ENCODE data around the gene CPNE4. TPM values are rescaled to one million over a fixed set of nuclear protein-coding genes. Genes with fewer than 3 reads are reported as not detected.

CPNE4 gene
- total and polyA plus RNA-seq, 7 experiments from 2014 or later: not detected

DNA sequence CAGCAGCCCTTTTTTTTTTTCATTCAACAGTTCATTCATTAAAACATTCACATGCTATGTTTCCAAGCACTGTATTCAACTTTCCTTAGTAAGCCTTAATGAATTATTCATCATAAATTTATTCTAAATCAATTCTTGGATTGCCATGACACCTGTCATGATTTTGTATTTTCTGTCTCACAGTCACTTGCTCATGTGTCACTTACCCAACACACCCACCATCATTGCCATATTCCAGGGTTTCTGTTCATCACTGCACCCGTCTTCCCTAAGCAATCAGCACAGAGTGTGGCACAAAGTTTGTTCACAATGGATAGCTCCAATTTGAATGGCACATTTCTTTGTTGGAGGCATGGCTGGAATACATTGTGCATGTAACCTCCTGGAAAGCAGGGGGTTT lies 27.2 kb downstream of the CPNE4 start:
- no peaks in the 10 kb centered on the region for H3K4me1 Mint-ChIP-seq
- CTCF ChIA-PET: no interaction called here
- no peaks in the 10 kb centered on the region for H3K9me3 Mint-ChIP-seq
- no peak for DNase-seq
- Histone ChIP-seq H3K27me3 (ENCODE audit: control insufficient read depth in 2 of 2, insufficient read depth in 2 of 2, low read length in 2 of 2) (no peaks in the 10 kb centered on the region), H3K36me3 (ENCODE audit: control insufficient read depth in 2 of 3, insufficient read depth in 3 of 3, low read length in 3 of 3) (no peaks in the 10 kb centered on the region), H3K4me3 (ENCODE audit: low read length) (no peak overlapping the region), H3K9me3 (ENCODE audit: control insufficient read depth in 2 of 3, low read length in 3 of 3) (no peaks in the 10 kb centered on the region), H3K4me1 (ENCODE audit: control insufficient read depth in 2 of 2, insufficient read depth in 2 of 2, low read length in 2 of 2) (no peaks in the 10 kb centered on the region), H3K27ac (ENCODE audit: low read depth, low read length) (no peak overlapping the region)
- no peak overlapping the region for H3K27ac Mint-ChIP-seq
- no peaks in the 10 kb centered on the region for H3K36me3 Mint-ChIP-seq
- intact Hi-C loops (cut with micrococcal nuclease): no loop called here
- peaks cover 0 to 21% (median 5%) of the 10 kb centered on the region in 5 donors for H3K27me3 Mint-ChIP-seq
- POLR2A ChIA-PET: no interaction called here
- no peak overlapping the region for H3K4me3 Mint-ChIP-seq
- no peak for ATAC-seq

GRCh38 chr3:132006605-132007204 lies 28.1 kb downstream of the CPNE4 start:
- CTCF ChIA-PET: no interaction called here
- H3K27me3 ChIP-seq (ENCODE audit: control insufficient read depth in 2 of 2, insufficient read depth in 2 of 2, low read length in 2 of 2): no peaks in the 10 kb centered on the region
- no peaks in the 10 kb centered on the region for H3K9me3 Mint-ChIP-seq
- H3K9me3 ChIP-seq (ENCODE audit: control insufficient read depth in 2 of 3, low read length in 3 of 3): no peaks in the 10 kb centered on the region
- intact Hi-C loops (cut with micrococcal nuclease): no loop called here
- POLR2A ChIA-PET: no interaction called here
- H3K36me3 ChIP-seq (ENCODE audit: control insufficient read depth in 2 of 3, insufficient read depth in 3 of 3, low read length in 3 of 3): no peaks in the 10 kb centered on the region
- no peaks in the 10 kb centered on the region for H3K4me1 ChIP-seq (ENCODE audit: control insufficient read depth in 2 of 2, insufficient read depth in 2 of 2, low read length in 2 of 2)
- no peak overlapping the region for H3K27ac Mint-ChIP-seq
- no peak for DNase-seq
- H3K36me3 Mint-ChIP-seq: no peaks in the 10 kb centered on the region
- no peak overlapping the region for H3K4me3 ChIP-seq (ENCODE audit: low read length)
- no peak overlapping the region for H3K27ac ChIP-seq (ENCODE audit: low read depth, low read length)
- peaks cover 0 to 17% (median 5%) of the 10 kb centered on the region in 5 donors for H3K27me3 Mint-ChIP-seq
- no peak overlapping the region for H3K4me3 Mint-ChIP-seq
- no peaks in the 10 kb centered on the region for H3K4me1 Mint-ChIP-seq
- ATAC-seq: no peak

DNA sequence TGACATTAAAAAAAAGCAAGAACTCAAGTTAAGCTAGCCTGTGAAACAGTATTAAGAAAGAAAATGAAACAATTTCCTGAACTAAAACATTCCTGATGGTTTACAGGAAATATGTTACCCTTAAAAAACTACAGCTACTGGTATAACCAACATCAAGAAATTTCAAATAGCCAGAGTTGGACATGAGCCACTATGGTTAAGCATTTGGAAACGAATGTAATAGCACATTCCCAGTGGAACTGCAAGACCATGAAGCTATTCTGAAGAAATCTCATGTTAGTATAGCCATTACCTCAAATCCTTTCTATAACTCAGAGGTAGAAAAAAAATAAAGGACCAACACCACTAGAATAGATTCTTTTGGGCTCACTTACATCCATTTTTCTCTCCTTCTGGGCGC lies 30.2 kb downstream of the CPNE4 start:
- ChIA-PET POLR2A (no interaction called here), CTCF (no interaction called here)
- intact Hi-C loops (cut with micrococcal nuclease): no loop called here
- Histone ChIP-seq H3K27ac (ENCODE audit: low read depth, low read length) (no peak overlapping the region), H3K4me1 (ENCODE audit: control insufficient read depth in 2 of 2, insufficient read depth in 2 of 2, low read length in 2 of 2) (no peaks in the 10 kb centered on the region), H3K27me3 (ENCODE audit: control insufficient read depth in 2 of 2, insufficient read depth in 2 of 2, low read length in 2 of 2) (no peaks in the 10 kb centered on the region), H3K9me3 (ENCODE audit: control insufficient read depth in 2 of 3, low read length in 3 of 3) (no peaks in the 10 kb centered on the region), H3K4me3 (ENCODE audit: low read length) (no peak overlapping the region), H3K36me3 (ENCODE audit: control insufficient read depth in 2 of 3, insufficient read depth in 3 of 3, low read length in 3 of 3) (no peaks in the 10 kb centered on the region)
- Mint-ChIP-seq H3K9me3 (no peaks in the 10 kb centered on the region), H3K4me1 (no peaks in the 10 kb centered on the region), H3K36me3 (no peaks in the 10 kb centered on the region), H3K27me3 (peaks cover 0 to 21% (median 5%) of the 10 kb centered on the region in 5 donors), H3K4me3 (no peak overlapping the region), H3K27ac (no peak overlapping the region)
- DNase-seq (no peak), ATAC-seq (no peak)

DNA sequence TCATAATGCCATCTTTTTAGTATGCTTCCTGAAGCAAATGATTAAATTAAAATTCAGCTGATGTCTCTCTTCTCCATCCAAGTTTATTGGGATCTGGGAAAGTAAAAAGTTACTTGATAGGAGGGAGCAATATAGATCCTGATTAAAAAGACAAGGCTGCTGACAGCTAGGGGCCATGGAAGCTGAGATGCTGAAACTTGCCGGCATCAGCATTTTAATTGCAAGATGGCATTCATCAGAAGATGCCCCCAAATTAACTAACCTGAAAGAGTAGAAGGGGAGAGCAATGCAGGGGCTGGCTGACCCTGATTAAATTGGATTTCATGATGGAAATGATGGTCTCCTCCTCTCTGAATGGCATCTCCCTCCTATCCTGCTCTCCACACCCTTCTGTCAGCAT lies 31.1 kb downstream of the CPNE4 start:
- H3K27me3 ChIP-seq (ENCODE audit: control insufficient read depth in 2 of 2, insufficient read depth in 2 of 2, low read length in 2 of 2): no peaks in the 10 kb centered on the region
- no peak for DNase-seq
- Mint-ChIP-seq H3K36me3 (no peaks in the 10 kb centered on the region), H3K27me3 (peaks cover 0 to 24% (median 5%) of the 10 kb centered on the region in 5 donors), H3K4me3 (no peak overlapping the region), H3K4me1 (no peaks in the 10 kb centered on the region), H3K27ac (no peak overlapping the region), H3K9me3 (no peaks in the 10 kb centered on the region)
- H3K4me1 ChIP-seq (ENCODE audit: control insufficient read depth in 2 of 2, insufficient read depth in 2 of 2, low read length in 2 of 2): no peaks in the 10 kb centered on the region
- no peak overlapping the region for H3K27ac ChIP-seq (ENCODE audit: low read depth, low read length)
- H3K36me3 ChIP-seq (ENCODE audit: control insufficient read depth in 2 of 3, insufficient read depth in 3 of 3, low read length in 3 of 3): no peaks in the 10 kb centered on the region
- ChIA-PET CTCF (no interaction called here), POLR2A (no interaction called here)
- no peak for ATAC-seq
- H3K4me3 ChIP-seq (ENCODE audit: low read length): no peak overlapping the region
- intact Hi-C loops (cut with micrococcal nuclease): no loop called here
- H3K9me3 ChIP-seq (ENCODE audit: control insufficient read depth in 2 of 3, low read length in 3 of 3): no peaks in the 10 kb centered on the region

DNA sequence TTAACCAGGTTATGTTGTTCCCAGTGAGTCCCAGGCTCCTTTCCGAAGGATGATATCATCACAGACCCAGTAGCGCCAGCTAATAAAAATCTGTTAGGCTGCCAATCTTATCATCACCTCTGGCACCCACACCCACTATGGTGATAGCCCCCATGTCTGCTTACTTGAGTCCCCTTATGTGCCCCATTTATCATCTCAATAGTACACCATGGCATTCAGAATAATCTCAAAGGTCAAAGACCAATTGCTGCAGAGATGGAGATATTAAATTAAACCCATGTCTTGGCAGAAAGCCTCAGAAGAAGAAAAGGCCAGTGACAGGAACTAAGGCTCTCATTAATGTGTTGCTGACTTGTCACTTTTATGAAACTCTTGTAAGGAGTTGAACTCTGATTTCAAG lies 32.8 kb downstream of the CPNE4 start:
- DNase-seq (no peak), ATAC-seq (no peak)
- intact Hi-C loops (cut with micrococcal nuclease): no loop called here
- Histone ChIP-seq H3K27ac (ENCODE audit: low read depth, low read length) (no peak overlapping the region), H3K27me3 (ENCODE audit: control insufficient read depth in 2 of 2, insufficient read depth in 2 of 2, low read length in 2 of 2) (no peaks in the 10 kb centered on the region), H3K4me1 (ENCODE audit: control insufficient read depth in 2 of 2, insufficient read depth in 2 of 2, low read length in 2 of 2) (no peaks in the 10 kb centered on the region), H3K36me3 (ENCODE audit: control insufficient read depth in 2 of 3, insufficient read depth in 3 of 3, low read length in 3 of 3) (no peaks in the 10 kb centered on the region), H3K9me3 (ENCODE audit: control insufficient read depth in 2 of 3, low read length in 3 of 3) (no peaks in the 10 kb centered on the region), H3K4me3 (ENCODE audit: low read length) (no peak overlapping the region)
- H3K4me3 Mint-ChIP-seq: no peak overlapping the region
- POLR2A ChIA-PET: no interaction called here
- H3K9me3 Mint-ChIP-seq: no peaks in the 10 kb centered on the region
- peaks cover 0 to 29% (median 5%) of the 10 kb centered on the region in 5 donors for H3K27me3 Mint-ChIP-seq
- no peaks in the 10 kb centered on the region for H3K4me1 Mint-ChIP-seq
- CTCF ChIA-PET: no interaction called here
- H3K27ac Mint-ChIP-seq: no peak overlapping the region
- no peaks in the 10 kb centered on the region for H3K36me3 Mint-ChIP-seq

DNA sequence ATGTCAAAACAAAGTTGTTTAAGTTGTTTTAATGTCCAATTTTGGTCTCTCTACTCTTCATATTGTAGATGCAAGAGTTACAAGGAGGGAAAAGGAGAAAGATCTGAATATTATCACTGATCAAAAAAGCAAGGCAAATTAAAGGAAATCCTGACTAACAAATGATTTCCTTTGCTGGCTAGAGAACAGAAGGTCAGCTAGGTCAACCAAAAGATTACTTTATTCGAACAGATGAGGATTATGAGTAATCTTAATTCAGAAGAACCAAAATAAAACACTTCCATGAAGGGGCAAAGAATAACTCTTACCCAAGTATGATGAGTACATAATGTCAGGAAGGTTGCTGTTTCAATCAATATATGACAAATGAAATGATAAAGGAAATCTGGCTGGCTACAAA lies 33.8 kb downstream of the CPNE4 start:
- intact Hi-C loops (cut with micrococcal nuclease): no loop called here
- no peak for DNase-seq
- Histone ChIP-seq H3K27me3 (ENCODE audit: control insufficient read depth in 2 of 2, insufficient read depth in 2 of 2, low read length in 2 of 2) (no peaks in the 10 kb centered on the region), H3K4me3 (ENCODE audit: low read length) (no peak overlapping the region), H3K27ac (ENCODE audit: low read depth, low read length) (no peak overlapping the region), H3K36me3 (ENCODE audit: control insufficient read depth in 2 of 3, insufficient read depth in 3 of 3, low read length in 3 of 3) (no peaks in the 10 kb centered on the region), H3K9me3 (ENCODE audit: control insufficient read depth in 2 of 3, low read length in 3 of 3) (no peaks in the 10 kb centered on the region), H3K4me1 (ENCODE audit: control insufficient read depth in 2 of 2, insufficient read depth in 2 of 2, low read length in 2 of 2) (no peaks in the 10 kb centered on the region)
- ChIA-PET CTCF (no interaction called here), POLR2A (no interaction called here)
- no peaks in the 10 kb centered on the region for H3K4me1 Mint-ChIP-seq
- no peak overlapping the region for H3K4me3 Mint-ChIP-seq
- no peaks in the 10 kb centered on the region for H3K9me3 Mint-ChIP-seq
- H3K27ac Mint-ChIP-seq: no peak overlapping the region
- no peaks in the 10 kb centered on the region for H3K36me3 Mint-ChIP-seq
- peaks cover 0 to 25% (median 8%) of the 10 kb centered on the region in 5 donors for H3K27me3 Mint-ChIP-seq
- no peak for ATAC-seq

- Histone ChIP-seq H3K27ac (ENCODE audit: low read depth, low read length) (no peak overlapping the region), H3K4me1 (ENCODE audit: control insufficient read depth in 2 of 2, insufficient read depth in 2 of 2, low read length in 2 of 2) (no peaks in the 10 kb centered on the region), H3K9me3 (ENCODE audit: control insufficient read depth in 2 of 3, low read length in 3 of 3) (no peaks in the 10 kb centered on the region), H3K36me3 (ENCODE audit: control insufficient read depth in 2 of 3, insufficient read depth in 3 of 3, low read length in 3 of 3) (no peaks in the 10 kb centered on the region), H3K4me3 (ENCODE audit: low read length) (no peak overlapping the region), H3K27me3 (ENCODE audit: control insufficient read depth in 2 of 2, insufficient read depth in 2 of 2, low read length in 2 of 2) (no peaks in the 10 kb centered on the region)
- Mint-ChIP-seq H3K36me3 (no peaks in the 10 kb centered on the region), H3K9me3 (no peaks in the 10 kb centered on the region), H3K4me1 (no peaks in the 10 kb centered on the region), H3K4me3 (no peak overlapping the region), H3K27me3 (peaks cover 0 to 22% (median 8%) of the 10 kb centered on the region in 5 donors), H3K27ac (no peak overlapping the region)
- no peak for DNase-seq
- no peak for ATAC-seq
- intact Hi-C loops (cut with micrococcal nuclease): no loop called here
- POLR2A ChIA-PET: no interaction called here
- CTCF ChIA-PET: no interaction called here
These were observed 36.8 kb downstream of the CPNE4 start for GRCh38 chr3:131998027-131998426.
